ENCODE data around the gene VSTM1.
"Not testable (repeated sequence)": the region's sequence is repeated elsewhere in the genome, so short reads cannot be mapped to it uniquely, and the experiment has no call there.

VSTM1 gene

DNA sequence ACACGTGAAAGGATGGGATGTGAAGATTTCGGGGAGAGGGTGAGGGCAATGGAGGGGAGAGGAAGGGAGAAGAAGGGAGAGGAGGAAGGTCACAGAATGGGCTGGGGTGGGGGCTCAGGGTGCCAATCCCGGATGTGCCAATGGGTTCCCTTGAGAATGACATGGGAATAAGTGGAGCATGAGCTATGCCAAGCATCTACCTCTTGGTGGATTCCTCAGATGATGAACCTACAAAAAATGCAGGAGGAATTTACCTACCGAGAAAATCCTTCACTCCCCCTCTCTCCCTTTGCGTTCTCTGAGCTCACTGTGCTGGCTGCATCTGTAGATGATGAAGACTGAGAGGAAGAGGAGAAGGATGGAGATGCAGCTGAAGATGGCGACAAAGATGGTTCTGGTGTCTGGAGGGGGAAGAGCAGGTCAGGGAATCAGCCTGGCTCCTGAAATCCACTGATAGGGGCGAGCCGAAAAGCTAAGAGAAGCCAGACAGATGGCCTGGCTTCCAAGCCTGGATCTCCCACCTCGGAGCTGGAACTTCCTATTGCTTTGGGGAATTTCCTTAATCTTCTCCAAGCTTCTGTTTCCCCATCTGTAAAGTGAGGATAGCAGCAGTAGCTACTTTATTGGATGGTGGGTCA, 21.6 kb downstream of the VSTM1 start:
- TF ChIP-seq, protein P1, sequence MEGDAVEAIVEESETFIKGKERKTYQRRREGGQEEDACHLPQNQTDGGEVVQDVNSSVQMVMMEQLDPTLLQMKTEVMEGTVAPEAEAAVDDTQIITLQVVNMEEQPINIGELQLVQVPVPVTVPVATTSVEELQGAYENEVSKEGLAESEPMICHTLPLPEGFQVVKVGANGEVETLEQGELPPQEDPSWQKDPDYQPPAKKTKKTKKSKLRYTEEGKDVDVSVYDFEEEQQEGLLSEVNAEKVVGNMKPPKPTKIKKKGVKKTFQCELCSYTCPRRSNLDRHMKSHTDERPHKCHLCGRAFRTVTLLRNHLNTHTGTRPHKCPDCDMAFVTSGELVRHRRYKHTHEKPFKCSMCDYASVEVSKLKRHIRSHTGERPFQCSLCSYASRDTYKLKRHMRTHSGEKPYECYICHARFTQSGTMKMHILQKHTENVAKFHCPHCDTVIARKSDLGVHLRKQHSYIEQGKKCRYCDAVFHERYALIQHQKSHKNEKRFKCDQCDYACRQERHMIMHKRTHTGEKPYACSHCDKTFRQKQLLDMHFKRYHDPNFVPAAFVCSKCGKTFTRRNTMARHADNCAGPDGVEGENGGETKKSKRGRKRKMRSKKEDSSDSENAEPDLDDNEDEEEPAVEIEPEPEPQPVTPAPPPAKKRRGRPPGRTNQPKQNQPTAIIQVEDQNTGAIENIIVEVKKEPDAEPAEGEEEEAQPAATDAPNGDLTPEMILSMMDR (IDR thresholded peaks at IDR 0.05; ENCODE audit: borderline replicate concordance, control extremely low read depth, extremely low read depth, insufficient read depth, missing control alignments) = no peak
- DNase-seq (ENCODE audit: low spot score) = no peak
- in situ Hi-C loops (cut with MboI; ENCODE audit: low sequenced_read_pairs, unreplicated experiment) = no loop called here

DNA sequence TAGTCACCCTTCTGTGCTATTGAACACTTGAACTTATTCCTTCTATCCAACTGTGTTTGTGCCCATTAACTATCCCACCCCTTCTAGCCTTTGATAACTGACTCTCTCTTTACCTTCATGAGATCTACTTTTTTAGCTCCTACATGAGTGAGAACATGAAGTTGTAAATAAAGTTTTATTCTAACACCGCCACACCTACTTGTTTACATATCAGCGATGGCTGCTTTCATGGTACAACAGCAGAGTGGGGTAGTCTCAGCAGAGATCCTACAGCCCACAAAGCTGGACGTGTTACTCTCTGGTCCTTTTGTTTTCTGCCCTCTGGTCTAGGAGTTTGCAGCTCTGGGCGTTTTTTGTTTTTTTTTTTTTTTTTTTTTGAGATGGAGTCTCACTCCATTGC, 23.7 kb downstream of the VSTM1 start:
- in situ Hi-C loops (cut with MboI; ENCODE audit: low sequenced_read_pairs, unreplicated experiment) = no loop called here
- TF ChIP-seq, protein P1 (IDR thresholded peaks at IDR 0.05; ENCODE audit: borderline replicate concordance, control extremely low read depth, extremely low read depth, insufficient read depth, missing control alignments) = no peak
- DNase-seq (ENCODE audit: low spot score) = no peak

- in situ Hi-C loops (cut with MboI; ENCODE audit: low sequenced_read_pairs, unreplicated experiment); DNase-seq (ENCODE audit: low spot score): not testable (repeated sequence)
These were observed 27.2 kb downstream of the VSTM1 start for GRCh38 chr19:54036542-54036941.

- DNase-seq (ENCODE audit: low spot score) = no peak
- in situ Hi-C loops (cut with MboI; ENCODE audit: low sequenced_read_pairs, unreplicated experiment) = no loop called here
- TF ChIP-seq, protein P1 (IDR thresholded peaks at IDR 0.05; ENCODE audit: borderline replicate concordance, control extremely low read depth, extremely low read depth, insufficient read depth, missing control alignments) = no peak
These were observed 28.2 kb downstream of the VSTM1 start for GRCh38 chr19:54035215-54036178.

DNA sequence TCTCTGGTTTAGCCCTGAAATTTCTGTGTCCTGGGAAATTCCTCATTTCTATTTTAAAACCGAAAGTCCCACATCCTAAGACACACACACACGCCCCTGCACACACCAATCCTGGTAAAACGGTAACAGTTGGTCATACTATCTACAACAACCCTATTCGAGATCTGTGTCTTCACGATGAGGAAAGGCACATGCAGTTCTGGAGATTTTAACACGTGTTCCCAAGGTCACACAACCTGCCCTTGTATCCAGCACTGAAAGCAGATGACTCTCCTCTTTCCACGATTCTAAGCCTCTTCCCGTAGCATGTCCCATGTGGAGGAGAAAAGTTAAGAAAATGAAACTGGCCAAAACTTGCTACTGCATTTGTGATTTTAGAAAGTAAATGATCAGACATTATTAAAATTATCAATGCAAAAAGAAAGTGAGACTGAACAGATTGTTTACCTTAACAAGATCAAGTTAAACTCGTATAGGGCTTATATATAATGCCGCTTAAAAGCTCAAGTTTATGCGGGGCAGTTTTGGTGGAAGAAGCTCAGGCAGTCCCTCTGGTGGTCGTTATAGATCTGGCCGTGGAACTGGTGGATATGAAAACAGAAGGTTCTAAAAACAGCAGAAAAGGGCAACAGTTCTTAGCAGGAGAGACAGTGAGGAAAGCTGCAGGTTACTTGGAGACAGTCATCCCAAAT, 32.7 kb downstream of the VSTM1 start:
- in situ Hi-C loops (cut with MboI; ENCODE audit: low sequenced_read_pairs, unreplicated experiment) = no loop called here
- TF ChIP-seq, protein P1 (IDR thresholded peaks at IDR 0.05; ENCODE audit: borderline replicate concordance, control extremely low read depth, extremely low read depth, insufficient read depth, missing control alignments) = no peak
- DNase-seq (ENCODE audit: low spot score) = no peak

DNA sequence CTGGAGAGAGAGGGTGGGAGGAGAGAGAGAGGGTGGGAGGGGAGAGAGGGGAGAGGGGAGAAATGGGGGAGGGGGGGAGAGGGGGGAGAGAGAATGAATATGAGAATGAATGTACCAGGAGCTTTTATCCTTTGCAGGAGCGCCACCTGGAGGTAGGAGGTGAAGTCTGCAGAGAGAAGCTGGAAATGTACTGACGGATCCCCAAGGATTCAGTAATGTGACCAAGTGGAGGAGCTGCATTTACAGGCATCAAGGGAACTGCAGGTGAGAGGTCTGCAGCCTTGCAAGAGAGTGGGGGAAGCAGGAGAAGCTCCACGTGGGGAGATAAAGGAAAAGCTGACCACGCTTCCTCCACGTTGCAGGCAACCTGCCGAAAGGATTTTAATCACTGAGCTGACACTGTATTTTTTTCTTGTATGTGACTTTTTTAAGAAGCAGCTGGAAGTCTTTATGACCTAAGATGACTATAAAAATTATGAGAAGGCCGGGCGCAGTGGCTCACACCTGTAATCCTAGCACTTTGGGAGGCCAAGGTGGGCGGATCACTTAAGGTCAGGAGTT, 33.7 kb downstream of the VSTM1 start:
- in situ Hi-C loops (cut with MboI; ENCODE audit: low sequenced_read_pairs, unreplicated experiment) = loop anchor here (10.0 kb wide), 1 partner anchor 185 kb away; no protein-coding TSS in a partner anchor
- peak; percentile 54 for DNase-seq (ENCODE audit: low spot score)
- TF ChIP-seq, protein P1 (IDR thresholded peaks at IDR 0.05; ENCODE audit: borderline replicate concordance, control extremely low read depth, extremely low read depth, insufficient read depth, missing control alignments) = peak; percentile 65
